ENCODE measurements around the gene ELOVL5.

The ELOVL5 gene

GRCh38 chr6:53238311-53238710 lies 110.4 kb downstream of the ELOVL5 start:
- no peak for TF ChIP-seq CTCF (IDR thresholded peaks at IDR 0.05; ENCODE audit: low read depth, low read length, missing control alignments)
- no peak overlapping the region for H3K4me3 ChIP-seq (replicated peaks; ENCODE audit: low read depth, low read length)
- DNase-seq (ENCODE audit: extremely low read depth, low read depth): no peak

GRCh38 chr6:53236241-53236640 lies 112.5 kb downstream of the ELOVL5 start:
- DNase-seq (ENCODE audit: extremely low read depth, low read depth): no peak
- no peak overlapping the region for H3K4me3 ChIP-seq (replicated peaks; ENCODE audit: low read depth, low read length)
- TF ChIP-seq CTCF (IDR thresholded peaks at IDR 0.05; ENCODE audit: low read depth, low read length, missing control alignments): no peak

- no peak for DNase-seq (ENCODE audit: extremely low read depth, low read depth)
- no peak for TF ChIP-seq CTCF (IDR thresholded peaks at IDR 0.05; ENCODE audit: low read depth, low read length, missing control alignments)
- H3K4me3 ChIP-seq (replicated peaks; ENCODE audit: low read depth, low read length): no peak overlapping the region
These were observed 113.2 kb downstream of the ELOVL5 start for GRCh38 chr6:53235508-53235907.

- no peak overlapping the region for H3K4me3 ChIP-seq (replicated peaks; ENCODE audit: low read depth, low read length)
- TF ChIP-seq CTCF (IDR thresholded peaks at IDR 0.05; ENCODE audit: low read depth, low read length, missing control alignments): no peak
- no peak for DNase-seq (ENCODE audit: extremely low read depth, low read depth)
These were observed 115.4 kb downstream of the ELOVL5 start for GRCh38 chr6:53233309-53233708.

- TF ChIP-seq CTCF (IDR thresholded peaks at IDR 0.05; ENCODE audit: low read depth, low read length, missing control alignments): no peak
- DNase-seq (ENCODE audit: extremely low read depth, low read depth): no peak
These were observed 117.8 kb downstream of the ELOVL5 start for GRCh38 chr6:53230775-53231467.

GRCh38 chr6:53227847-53228246 lies 120.9 kb downstream of the ELOVL5 start:
- TF ChIP-seq CTCF (IDR thresholded peaks at IDR 0.05; ENCODE audit: low read depth, low read length, missing control alignments): no peak
- H3K4me3 ChIP-seq (replicated peaks; ENCODE audit: low read depth, low read length): no peak overlapping the region
- no peak for DNase-seq (ENCODE audit: extremely low read depth, low read depth)

More at GRCh38 chr6:53230775-53231467, 117.8 kb downstream of the ELOVL5 start:
- H3K4me3 ChIP-seq (replicated peaks; ENCODE audit: low read depth, low read length): no peak overlapping the region

GRCh38 chr6:53220605-53221004 lies 128.1 kb downstream of the ELOVL5 start:
- no peak for TF ChIP-seq CTCF (IDR thresholded peaks at IDR 0.05; ENCODE audit: low read depth, low read length, missing control alignments)
- no peak overlapping the region for H3K4me3 ChIP-seq (replicated peaks; ENCODE audit: low read depth, low read length)
- no peak for DNase-seq (ENCODE audit: extremely low read depth, low read depth)
